LNCaP clone FGC (cell line): Measurements from ENCODE around the gene LRRC2.

Source experiments
- DNase-seq: peaks from one replicate; pipeline ENCODE4 v3.0.0-alpha.2; 2011; ENCODE audit warnings: low read depth
- H3K4me3 ChIP-seq: 2 replicates; pipeline ENCODE4 v1.5.1; 2011; ENCODE audit warnings: mild to moderate bottlenecking, low read depth, low read length, control low read depth
- CTCF ChIP-seq: IDR thresholded peaks from 2 replicates; pipeline ENCODE4 v1.5.1; 2012; ENCODE audit warnings: mild to moderate bottlenecking; ENCODE audit not compliant: control insufficient read depth, insufficient read depth; ENCODE audit errors: extremely low read depth

The LRRC2 gene

DNA sequence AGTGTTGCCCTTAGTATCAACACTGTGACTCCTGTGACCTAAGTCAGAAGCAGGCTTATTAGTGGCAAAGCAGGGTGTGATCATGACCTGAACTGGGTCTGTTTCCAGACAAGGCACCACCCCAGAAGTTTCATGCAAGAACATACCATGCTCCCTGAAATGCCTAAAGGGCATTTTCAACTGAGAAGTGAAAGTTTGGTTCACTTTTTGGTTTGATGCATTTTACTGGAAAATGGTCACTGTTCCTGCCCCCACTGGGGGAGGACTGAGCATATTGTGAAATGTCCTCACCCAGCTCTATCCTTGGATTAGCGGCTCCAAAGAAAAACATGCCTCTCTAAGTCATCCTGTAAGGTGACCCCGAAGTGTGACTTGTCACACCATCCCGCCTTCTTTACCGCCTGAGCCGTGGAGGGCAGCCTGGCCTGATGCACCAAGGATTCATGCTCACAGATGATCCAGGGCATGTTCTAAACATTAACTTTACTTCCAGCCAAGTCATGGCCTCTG is 43.2 kb upstream of the LRRC2 start:
- H3K4me3 ChIP-seq = no peak overlapping the region
- no peak for DNase-seq
- TF ChIP-seq CTCF = no peak

DNA sequence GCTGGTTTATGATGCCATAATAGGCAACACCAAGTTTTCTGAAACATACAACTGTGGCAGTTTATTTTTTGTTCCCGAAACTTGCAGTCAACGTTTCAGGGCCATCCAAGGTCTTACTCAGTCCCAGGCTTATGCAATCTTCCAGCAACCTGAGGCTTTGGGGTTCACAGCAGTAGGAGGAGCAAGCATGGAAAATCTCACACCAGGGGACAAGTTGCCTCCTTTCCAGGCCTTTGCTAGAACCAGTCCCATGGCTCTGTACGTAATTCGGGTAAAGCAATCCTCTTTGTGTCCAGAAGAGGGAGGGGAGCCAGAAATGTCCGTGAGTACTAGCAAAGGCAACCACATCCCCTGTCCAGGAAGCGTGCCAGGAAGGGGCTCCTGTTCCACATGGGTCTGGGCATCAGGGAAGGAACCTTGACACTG is 41.5 kb upstream of the LRRC2 start:
- TF ChIP-seq CTCF = no peak
- no peak for DNase-seq

DNA sequence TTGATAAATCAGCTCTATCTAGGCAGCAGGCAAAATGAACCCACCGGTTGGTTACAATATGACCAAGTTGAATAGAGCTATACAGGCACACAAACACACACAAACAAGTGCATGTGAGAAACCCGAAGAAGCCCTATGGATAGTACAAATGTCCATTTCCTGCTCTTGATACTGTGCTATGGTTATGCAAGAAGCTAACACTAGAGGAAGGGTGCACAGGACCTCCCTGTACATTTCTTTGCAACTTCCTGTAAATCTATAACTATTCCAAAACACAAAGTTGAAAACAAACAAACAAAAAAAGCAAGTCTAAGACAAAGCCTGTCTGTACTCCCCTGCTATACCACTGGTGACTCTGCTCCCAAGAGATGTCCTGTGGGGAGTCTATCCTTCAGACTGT is 38.0 kb upstream of the LRRC2 start:
- TF ChIP-seq CTCF = no peak
- DNase-seq = no peak
- H3K4me3 ChIP-seq = no peak overlapping the region

More for the DNA sequence above, 41.5 kb upstream of the LRRC2 start:
- no peak overlapping the region for H3K4me3 ChIP-seq

- no peak for TF ChIP-seq CTCF
- no peak overlapping the region for H3K4me3 ChIP-seq
- no peak for DNase-seq
Observed at GRCh38 chr3:46603446-46604046, 37.4 kb upstream of the LRRC2 start.

- H3K4me3 ChIP-seq = no peak overlapping the region
- no peak for DNase-seq
- TF ChIP-seq CTCF = no peak
Observed at GRCh38 chr3:46599590-46599989, 33.5 kb upstream of the LRRC2 start.

- no peak for DNase-seq
- no peak for TF ChIP-seq CTCF
- H3K4me3 ChIP-seq = no peak overlapping the region
Observed at GRCh38 chr3:46595819-46596314, 29.8 kb upstream of the LRRC2 start.

- H3K4me3 ChIP-seq = no peak overlapping the region
- no peak for TF ChIP-seq CTCF
- no peak for DNase-seq
Observed at GRCh38 chr3:46594723-46595122, 28.6 kb upstream of the LRRC2 start.
